Embryonic facial prominence (tissue), 1 donor: ENCODE data around the gene IQSEC1.

ENCODE experiments used
- DNase-seq: peaks from one replicate; pipeline ENCODE4 v3.0.0-alpha.2; 2016; ENCODE audit errors: extremely low spot score

Gene IQSEC1

DNA sequence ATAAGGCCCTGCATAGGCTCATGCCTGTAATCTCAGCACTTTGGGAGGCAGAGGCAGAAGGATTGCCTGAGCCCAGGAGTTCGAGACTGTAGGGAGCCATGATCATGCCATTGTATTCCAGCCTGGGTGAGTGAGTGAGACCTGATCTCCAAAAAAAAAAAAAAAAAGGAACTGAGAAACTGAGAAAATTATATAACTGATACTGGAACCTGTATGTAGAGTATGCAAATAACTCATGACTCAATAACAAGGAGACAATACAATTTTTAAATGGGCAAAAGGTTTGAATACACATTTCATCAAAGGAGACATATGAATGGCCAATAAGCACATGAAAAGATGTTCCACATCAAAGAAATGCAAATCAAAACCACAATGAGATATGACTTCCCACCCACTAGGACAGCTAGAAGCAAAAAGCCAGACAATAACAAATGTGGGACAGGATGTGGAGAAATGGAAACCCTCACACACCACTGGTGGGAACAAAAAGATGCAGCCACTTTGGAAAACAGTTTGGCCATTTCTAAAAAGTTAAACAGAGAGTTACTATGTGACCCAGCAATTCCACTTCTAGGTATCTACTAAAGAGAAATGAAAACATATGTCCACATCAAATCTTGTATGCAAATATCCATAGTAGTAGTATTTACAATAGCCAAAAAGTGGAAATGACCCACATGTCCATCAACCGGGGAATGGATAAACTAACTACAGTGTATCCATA lies 70.7 kb downstream of the IQSEC1 start:
- DNase-seq: no peak

- DNase-seq: no peak
Observed at GRCh38 chr3:12999147-13000140, 73.8 kb downstream of the IQSEC1 start.

GRCh38 chr3:12998648-12999047 lies 74.6 kb downstream of the IQSEC1 start:
- no peak for DNase-seq

DNA sequence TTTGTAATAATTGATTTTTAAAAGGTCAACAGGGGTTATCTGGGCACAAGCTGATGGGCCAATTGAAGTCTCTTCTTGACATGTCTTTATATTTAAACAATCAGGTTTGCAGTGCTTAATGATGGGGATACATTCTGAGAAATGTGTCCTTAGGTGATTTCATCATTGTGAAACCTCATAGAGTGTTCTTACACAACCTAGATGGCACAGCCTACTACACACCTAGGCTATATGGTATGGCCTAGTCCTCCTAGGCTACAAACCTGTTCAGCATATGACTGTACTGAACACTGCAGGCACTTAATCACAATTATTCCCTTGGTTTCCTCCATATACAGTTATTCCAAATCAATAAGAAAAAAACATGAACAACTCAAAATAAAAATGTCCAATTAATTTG lies 75.8 kb downstream of the IQSEC1 start:
- no peak for DNase-seq

DNA sequence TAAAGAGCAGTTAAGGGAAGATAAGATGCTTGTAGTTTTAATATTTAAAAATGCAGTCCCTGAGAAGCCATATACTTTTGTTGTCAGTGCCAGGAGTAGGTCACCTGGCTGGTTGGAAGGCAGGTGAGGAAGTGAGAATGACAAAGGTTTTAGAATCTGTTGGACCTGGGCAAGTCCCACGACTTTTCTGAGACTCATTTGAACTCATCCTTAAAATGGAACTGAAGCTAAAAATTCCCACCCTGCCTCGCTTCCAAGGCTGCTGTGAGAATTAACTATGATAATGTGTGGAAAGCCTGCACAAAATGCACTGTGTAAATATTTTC lies 77.1 kb downstream of the IQSEC1 start:
- no peak for DNase-seq

DNA sequence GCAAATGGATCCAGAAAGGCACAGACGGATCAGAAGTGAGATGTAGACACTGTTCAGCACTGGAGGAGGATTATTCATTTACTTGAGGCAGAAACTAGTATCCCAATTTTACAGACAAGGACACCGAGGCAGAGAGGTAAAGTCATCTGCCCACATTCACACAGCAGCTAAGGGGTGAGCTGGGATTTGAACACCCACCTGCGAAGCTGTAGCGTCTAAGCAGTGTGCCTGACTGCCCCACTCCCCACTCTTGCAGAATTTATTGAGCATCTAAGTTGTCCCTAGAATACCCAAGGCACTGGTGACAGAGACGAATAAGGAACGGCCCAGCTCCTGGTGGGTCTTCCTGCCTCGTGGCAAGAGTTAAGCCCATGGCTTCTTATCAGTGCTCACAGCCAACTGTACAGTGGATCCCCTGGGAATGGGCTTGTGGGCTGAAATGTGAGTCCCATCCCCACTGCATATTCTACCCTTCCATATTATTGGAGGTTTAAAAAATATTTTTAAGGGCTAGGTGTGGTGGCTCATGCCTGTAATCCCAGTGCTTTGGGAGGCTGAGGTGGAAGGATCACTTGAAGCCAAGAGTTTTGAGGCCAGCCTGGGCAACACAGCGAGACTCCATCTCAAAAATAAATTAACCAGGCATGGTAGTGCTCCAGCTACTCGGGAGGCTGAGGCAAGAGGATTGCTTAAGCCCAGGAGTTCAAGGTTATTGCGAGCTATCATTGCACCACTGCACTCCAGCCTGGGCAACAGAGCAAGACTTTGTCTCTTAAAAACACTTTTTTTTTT lies 77.6 kb downstream of the IQSEC1 start:
- DNase-seq: no peak

- DNase-seq: peak; percentile 60
Observed at GRCh38 chr3:12994607-12995388, 78.4 kb downstream of the IQSEC1 start.

DNA sequence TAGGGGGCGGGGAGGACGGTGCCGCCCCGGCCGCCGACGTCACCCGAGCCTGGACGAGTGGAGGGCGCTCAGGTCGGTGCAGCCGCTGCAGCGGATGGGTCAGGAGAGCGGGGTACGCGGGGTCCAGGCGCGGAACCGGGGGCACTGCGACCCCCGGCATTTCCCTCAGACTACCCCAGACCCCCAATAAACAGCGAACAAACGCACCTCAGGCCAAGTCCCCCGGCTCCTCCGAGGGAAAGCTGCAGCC lies 78.9 kb downstream of the IQSEC1 start:
- no peak for DNase-seq

- DNase-seq: no peak
Observed at GRCh38 chr3:12993517-12994356, 79.5 kb downstream of the IQSEC1 start.

- DNase-seq: no peak
Observed at GRCh38 chr3:12992629-12993516, 80.4 kb downstream of the IQSEC1 start.

GRCh38 chr3:12991861-12992281 lies 81.4 kb downstream of the IQSEC1 start:
- no peak for DNase-seq

GRCh38 chr3:12991481-12991837 lies 81.8 kb downstream of the IQSEC1 start:
- no peak for DNase-seq

DNA sequence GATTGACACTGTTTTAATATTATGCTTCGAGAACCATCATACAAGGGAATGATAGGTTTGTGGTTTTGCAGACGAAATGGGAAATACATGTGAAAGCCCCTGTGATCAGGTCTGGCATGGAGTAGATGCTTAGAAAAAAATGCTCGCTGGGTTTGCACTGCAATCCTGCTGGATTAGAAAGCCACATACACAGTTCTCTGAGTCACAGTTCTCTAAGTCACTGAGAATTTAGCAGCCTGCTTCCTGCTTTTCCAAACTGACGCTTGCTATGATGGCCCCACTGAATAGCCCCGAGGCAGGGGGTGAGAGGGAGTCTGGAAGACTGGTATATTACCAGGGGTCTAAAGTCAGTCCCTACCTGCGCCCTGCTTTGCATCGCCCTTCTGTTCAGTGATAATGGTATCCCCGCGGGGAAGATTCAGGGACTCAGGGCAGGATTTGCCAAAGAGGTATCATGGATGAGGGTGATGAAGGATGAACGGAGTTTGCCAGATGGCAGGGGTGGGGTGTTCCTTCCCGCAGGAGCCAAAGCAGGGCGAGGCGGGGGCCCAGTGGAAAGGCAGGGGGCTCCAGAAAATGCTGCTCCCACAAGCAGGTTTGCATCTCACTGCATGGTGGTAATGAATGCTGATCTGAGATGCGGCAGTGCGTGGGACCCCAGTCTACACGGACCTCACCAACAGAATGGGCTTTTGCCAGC lies 82.3 kb downstream of the IQSEC1 start:
- DNase-seq: no peak

DNA sequence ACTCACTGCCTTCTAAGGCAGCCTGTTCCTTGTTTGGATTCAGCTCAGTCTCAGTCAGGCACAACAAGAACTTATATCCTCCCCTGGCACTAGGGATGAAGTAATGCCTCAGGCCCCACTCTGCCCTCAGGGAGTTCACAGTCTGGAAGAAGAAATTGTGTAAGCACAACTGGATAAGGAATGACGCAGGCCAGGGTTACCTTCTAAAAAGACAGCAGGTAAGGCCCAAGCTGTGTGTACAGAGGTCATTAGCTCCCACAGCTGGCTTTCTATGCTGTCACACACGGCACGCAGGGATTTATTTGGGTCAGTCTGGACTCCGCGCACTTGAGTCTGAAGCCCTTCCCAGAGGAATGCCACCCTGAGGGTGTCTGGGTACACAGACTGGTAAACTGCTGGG lies 82.9 kb downstream of the IQSEC1 start:
- DNase-seq: no peak

GRCh38 chr3:12988728-12989454 lies 84.3 kb downstream of the IQSEC1 start:
- no peak for DNase-seq

DNA sequence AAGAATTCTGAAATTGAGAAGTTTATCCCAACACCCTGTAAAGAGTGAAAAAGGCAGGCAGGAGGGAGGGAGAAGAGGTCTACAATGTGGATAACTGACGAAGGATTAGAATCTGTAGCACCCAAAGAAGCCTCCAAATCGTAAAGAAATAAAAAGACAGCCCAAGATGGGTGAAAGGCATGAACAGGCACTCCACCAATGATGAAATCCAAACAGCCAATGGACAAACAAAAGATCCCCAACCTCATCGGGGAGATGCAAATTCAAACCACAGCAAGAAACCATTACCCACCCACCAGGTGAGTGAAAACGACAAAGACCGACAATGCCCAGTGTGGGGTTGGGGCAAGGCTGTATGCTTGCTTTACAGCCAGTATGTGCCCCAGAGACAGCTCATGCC lies 85.6 kb downstream of the IQSEC1 start:
- DNase-seq: no peak

DNA sequence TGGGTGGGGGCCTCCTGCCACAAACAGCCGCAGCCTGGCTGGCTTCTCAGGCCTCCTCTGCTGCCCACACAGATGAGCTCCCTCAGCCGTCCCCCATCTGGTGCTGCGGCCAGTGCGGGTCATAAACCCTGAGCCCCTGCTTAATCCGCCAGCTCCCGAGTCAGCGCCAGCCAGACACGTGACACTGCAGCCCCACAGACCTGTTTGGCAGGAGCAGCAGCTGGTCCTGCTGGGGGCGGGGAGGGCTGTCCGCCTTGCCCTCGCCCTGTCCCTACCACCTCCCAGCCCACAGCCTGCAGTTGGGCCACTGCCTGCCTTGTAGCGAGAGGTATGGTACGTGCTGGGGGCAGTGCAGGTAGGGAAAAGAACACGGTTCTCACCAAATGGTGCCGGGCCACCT lies 86.2 kb downstream of the IQSEC1 start:
- no peak for DNase-seq

- no peak for DNase-seq
Observed at GRCh38 chr3:12986521-12986920, 86.7 kb downstream of the IQSEC1 start.

DNA sequence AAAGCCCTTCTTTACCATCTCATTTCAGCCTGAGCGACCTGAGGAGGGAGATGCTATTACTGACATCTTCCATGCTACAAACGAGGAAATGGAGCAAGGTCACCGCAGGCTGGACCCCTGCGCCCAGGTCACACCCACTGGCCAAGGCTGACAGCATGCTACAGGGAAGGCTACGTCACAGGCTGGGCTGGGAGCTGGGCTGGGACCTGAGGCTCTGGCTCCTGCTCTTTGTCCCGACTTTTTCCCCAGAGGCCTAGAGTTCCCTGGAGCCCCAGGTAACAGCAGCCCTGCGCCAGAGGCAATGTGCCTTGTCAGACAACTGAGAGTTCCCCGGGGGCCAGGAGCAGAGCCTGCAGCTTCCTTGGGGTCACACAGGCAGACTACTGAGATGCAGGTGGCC lies 87.2 kb downstream of the IQSEC1 start:
- DNase-seq: no peak
